ENCODE results near the gene BRMS1.

DNA sequence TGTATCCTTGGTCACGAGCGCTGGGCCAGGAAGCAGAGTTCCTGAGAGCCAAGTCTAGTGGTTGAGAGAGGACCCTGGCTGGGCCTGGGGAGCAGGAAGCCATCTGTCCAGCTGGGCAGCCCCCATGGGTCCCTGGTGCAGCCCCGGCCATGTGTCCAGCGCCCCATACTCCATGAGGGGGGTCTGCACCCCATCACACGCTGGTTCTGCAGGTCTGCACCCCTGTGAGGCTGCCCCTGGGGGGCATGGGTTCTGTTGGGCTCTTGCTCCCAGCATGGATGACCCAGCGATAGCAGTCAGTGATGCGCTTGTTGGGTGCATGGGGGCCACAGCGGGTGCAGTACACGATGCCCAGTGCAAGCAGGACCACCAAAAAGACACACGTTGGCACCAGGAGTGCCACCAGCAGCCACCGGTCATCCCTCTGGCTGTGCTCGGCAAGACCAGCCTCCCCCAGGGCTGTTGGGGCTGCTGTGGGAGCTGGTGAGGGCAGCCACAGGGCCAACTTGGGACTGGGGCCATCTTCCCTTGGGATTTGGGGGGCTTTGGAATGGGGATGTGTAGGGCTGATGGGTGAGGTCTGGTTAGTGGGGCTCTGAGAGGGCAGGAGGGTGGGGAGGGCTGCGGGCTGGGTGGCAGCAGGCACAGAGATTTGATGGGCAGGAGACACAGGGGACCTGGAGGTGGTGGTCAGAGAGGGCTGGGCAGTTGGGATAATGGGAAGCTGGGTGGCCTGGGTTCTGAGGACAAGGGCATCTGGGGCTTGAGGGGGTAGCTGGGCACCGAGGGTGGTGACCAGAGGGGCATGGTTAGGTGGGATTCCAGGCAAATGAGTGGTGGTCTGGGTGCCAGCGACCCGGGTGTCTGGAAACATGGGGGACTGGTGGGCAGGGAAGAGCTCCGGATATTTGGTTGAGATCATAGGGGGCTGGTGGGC, 30.1 kb downstream of the BRMS1 start:
- TF ChIP-seq EZH2 (IDR thresholded peaks at IDR 0.05; ENCODE audit: insufficient read depth, poor library complexity, severe bottlenecking) (no peak), EZH2phosphoT487 (IDR thresholded peaks at IDR 0.05; ENCODE audit: insufficient read depth, low read depth) (no peak)
